Measurements from ENCODE around the gene EPHA1.

Gene EPHA1

GRCh38 chr7:143380646-143381426 is 27.8 kb downstream of the EPHA1 start, which contains the start of gene ZYX (continued):
- TF ChIP-seq PRDM6 (tag by site-specific recombination; IDR thresholded peaks at IDR 0.05) (no peak), ZNF175 (tag by site-specific recombination; IDR thresholded peaks at IDR 0.05) (no peak), GLIS1 (tag by site-specific recombination; IDR thresholded peaks at IDR 0.05) (peak; percentile 81), ZNF777 (tag by site-specific recombination; IDR thresholded peaks at IDR 0.05; ENCODE audit: borderline replicate concordance) (0 out of 2 replicates have a peak, but pooled peaks have one; percentile 62), ZNF791 (tag by site-specific recombination; IDR thresholded peaks at IDR 0.05) (0 out of 2 replicates have a peak, but pooled peaks have one; percentile 33), ZBTB10 (tag by site-specific recombination; IDR thresholded peaks at IDR 0.05) (peak; percentile 96), ZNF341 (tag by site-specific recombination; IDR thresholded peaks at IDR 0.05; ENCODE audit: low read depth) (peak; percentile 77), ZNF513 (tag by site-specific recombination; IDR thresholded peaks at IDR 0.05) (no peak), ZBTB8A (tag by site-specific recombination; IDR thresholded peaks at IDR 0.05) (peak; percentile 80), ZNF423 (tag by site-specific recombination; IDR thresholded peaks at IDR 0.05) (peak; percentile 41; the same call in 1 of the 2 replicates), ZNF629 (tag by site-specific recombination; IDR thresholded peaks at IDR 0.05) (peak; percentile 72), ZNF2 (tag by site-specific recombination; IDR thresholded peaks at IDR 0.05) (0 out of 2 replicates have a peak, but pooled peaks have one; percentile 58), KLF1 (tag by site-specific recombination; IDR thresholded peaks at IDR 0.05) (peak; percentile 70), ZBTB11 (tag by site-specific recombination; conservative IDR thresholded peaks at IDR 0.05; ENCODE audit: low read depth) (peak; percentile 50), ZNF140 (tag by site-specific recombination; IDR thresholded peaks at IDR 0.05) (no peak), ZXDB (tag by site-specific recombination; IDR thresholded peaks at IDR 0.05) (peak; percentile 76; the same call in 1 of the 2 replicates), ZNF560 (tag by site-specific recombination; IDR thresholded peaks at IDR 0.05; ENCODE audit: borderline replicate concordance) (no peak), FEZF1 (tag by site-specific recombination; IDR thresholded peaks at IDR 0.05) (no peak), ZNF350 (tag by site-specific recombination; IDR thresholded peaks at IDR 0.05) (no peak), KLF16 (tag by site-specific recombination; IDR thresholded peaks at IDR 0.05) (peak; percentile 67), ZBTB48 (tag by site-specific recombination; IDR thresholded peaks at IDR 0.05) (peak; percentile 43; the same call in 1 of the 2 replicates), SP2 (tag by site-specific recombination; IDR thresholded peaks at IDR 0.05) (peak; percentile 91), KLF17 (tag by site-specific recombination; IDR thresholded peaks at IDR 0.05) (peak; percentile 80), HIC1 (tag by site-specific recombination; IDR thresholded peaks at IDR 0.05) (peak; percentile 96), ZNF792 (tag by site-specific recombination; IDR thresholded peaks at IDR 0.05) (no peak), SCRT1 (tag by site-specific recombination; IDR thresholded peaks at IDR 0.05; ENCODE audit: borderline replicate concordance) (no peak), BCL11A (tag by site-specific recombination; IDR thresholded peaks at IDR 0.05; ENCODE audit: low read depth) (no peak; the same call in 1 of the 2 replicates)

All from HEK293 (cell line).